ENCODE data around the gene C11orf24. TPM values are rescaled to one million over a fixed set of nuclear protein-coding genes. Genes with fewer than 3 reads are reported as not detected.

The C11orf24 gene
- total and polyA plus RNA-seq, 2 donors (not counting 1 experiment from before 2014, with no cell fraction given), result 88.6 to 94.2 TPM

GRCh38 chr11:68215524-68216170, 56.1 kb downstream of the C11orf24 start:
- ChIA-PET POLR2A (interaction anchor here (0.5 to 3.0 kb wide), 3 partner anchors 56 to 245 kb away, joined by 3 to 11 read pairs (median 3); partner anchors contain the start of genes C11orf24 and PPP6R3), CTCF (interaction anchor here (0.8 to 1.4 kb wide), 4 partner anchors 8 to 206 kb away, joined by 3 to 4 read pairs (median 4); partner anchors contain the start of gene ALDH3B1)
- peaks cover 30% of the 10 kb centered on the region for H3K4me1 Mint-ChIP-seq
- peak overlapping the region; percentile 92 for H3K27ac Mint-ChIP-seq
- H3K4me3 ChIP-seq (ENCODE audit: control extremely low read depth in 1 of 5, extremely low read depth in 1 of 5, insufficient read depth in 1 of 5, low read depth in 2 of 5, low read length in 4 of 5), result no peak overlapping the region
- H3K9ac ChIP-seq (ENCODE audit: low read length), result no peak overlapping the region
- peaks cover 3% of the 10 kb centered on the region for H4K20me1 ChIP-seq (ENCODE audit: control insufficient read depth, insufficient read depth, low read length, poor library complexity, severe bottlenecking)
- H3K27me3 Mint-ChIP-seq, result no peaks in the 10 kb centered on the region
- peaks cover 0 to 6% (median 0%) of the 10 kb centered on the region in 4 experiments for H3K27me3 ChIP-seq (replicated peaks in 1 of 4; ENCODE audit: control extremely low read depth in 1 of 4, control insufficient read depth in 3 of 4, insufficient read depth in 4 of 4, low read length in 3 of 4)
- intact Hi-C loops (cut with micrococcal nuclease), result loop anchor here (10.0 kb wide), 1 partner anchor 181 kb away; the partner anchor contains the start of genes NDUFS8 and TCIRG1
- TF ChIP-seq CTCF (IDR thresholded peaks at IDR 0.05) (no peak), EZH2 (IDR thresholded peaks at IDR 0.05; ENCODE audit: borderline replicate concordance, insufficient read depth, low read depth, low read length, poor library complexity, severe bottlenecking) (no peak)
- no peaks in the 10 kb centered on the region for H3K9me3 Mint-ChIP-seq (ENCODE audit: insufficient read depth)
- ATAC-seq (ENCODE audit: low read depth) (no peak), DNase-seq (no peak)
- H3K4me3 Mint-ChIP-seq, result peak overlapping the region; percentile 93
- H3K79me2 ChIP-seq (ENCODE audit: control insufficient read depth, insufficient read depth, low read length), result peaks cover 26% of the 10 kb centered on the region
- no peaks in the 10 kb centered on the region for H3K36me3 ChIP-seq (replicated peaks in 1 of 2; ENCODE audit: control extremely low read depth in 1 of 2, control insufficient read depth in 1 of 2, extremely low read depth in 1 of 2, insufficient read depth in 2 of 2, low read length in 1 of 2)
- H2AFZ ChIP-seq (ENCODE audit: insufficient read depth, low read depth, low read length, poor library complexity, severe bottlenecking), result no peak overlapping the region
- WGBS (ENCODE audit: insufficient coverage), result 79% methylated on average over 6 of the region's 6 CpGs
- H3K4me1 ChIP-seq (ENCODE audit: control insufficient read depth in 2 of 2, insufficient read depth in 2 of 2, low read length in 2 of 2), result peaks cover 27 to 29% of the 10 kb centered on the region in 2 donors
- no peaks in the 10 kb centered on the region for H3K9me3 ChIP-seq (ENCODE audit: control extremely low read depth in 1 of 3, control insufficient read depth in 2 of 3, insufficient read depth in 1 of 3, low read length in 2 of 3)
- no peak overlapping the region for H3K27ac ChIP-seq (ENCODE audit: low read length in 2 of 2)
- H3K4me2 ChIP-seq (replicated peaks; ENCODE audit: low read depth, low read length, poor library complexity, severe bottlenecking), result no peak overlapping the region

GRCh38 chr11:68215087-68215445, 56.7 kb downstream of the C11orf24 start:
- Histone ChIP-seq H3K4me3 (ENCODE audit: control extremely low read depth in 1 of 5, extremely low read depth in 1 of 5, insufficient read depth in 1 of 5, low read depth in 2 of 5, low read length in 4 of 5) (no peak overlapping the region), H3K9me3 (ENCODE audit: control extremely low read depth in 1 of 3, control insufficient read depth in 2 of 3, insufficient read depth in 1 of 3, low read length in 2 of 3) (no peaks in the 10 kb centered on the region), H3K4me2 (replicated peaks; ENCODE audit: low read depth, low read length, poor library complexity, severe bottlenecking) (peak overlapping the region; percentile 95), H3K27ac (ENCODE audit: low read length in 2 of 2) (no peak overlapping the region), H3K79me2 (ENCODE audit: control insufficient read depth, insufficient read depth, low read length) (peaks cover 32% of the 10 kb centered on the region), H4K20me1 (ENCODE audit: control insufficient read depth, insufficient read depth, low read length, poor library complexity, severe bottlenecking) (peaks cover 8% of the 10 kb centered on the region), H3K9ac (ENCODE audit: low read length) (no peak overlapping the region), H2AFZ (ENCODE audit: insufficient read depth, low read depth, low read length, poor library complexity, severe bottlenecking) (peak overlapping the region; percentile 94), H3K27me3 (replicated peaks in 1 of 4; ENCODE audit: control extremely low read depth in 1 of 4, control insufficient read depth in 3 of 4, insufficient read depth in 4 of 4, low read length in 3 of 4) (peaks cover 0 to 6% (median 0%) of the 10 kb centered on the region in 4 experiments), H3K36me3 (replicated peaks in 1 of 2; ENCODE audit: control extremely low read depth in 1 of 2, control insufficient read depth in 1 of 2, extremely low read depth in 1 of 2, insufficient read depth in 2 of 2, low read length in 1 of 2) (no peaks in the 10 kb centered on the region), H3K4me1 (ENCODE audit: control insufficient read depth in 2 of 2, insufficient read depth in 2 of 2, low read length in 2 of 2) (peaks cover 33 to 35% of the 10 kb centered on the region in 2 donors)
- DNase-seq (peak; percentile 47), ATAC-seq (ENCODE audit: low read depth) (no peak)
- 51% methylated on average over 12 of the region's 15 CpGs for WGBS (ENCODE audit: insufficient coverage)
- H3K9me3 Mint-ChIP-seq (ENCODE audit: insufficient read depth), result no peaks in the 10 kb centered on the region
- peak overlapping the region; percentile 93 for H3K4me3 Mint-ChIP-seq
- CTCF ChIA-PET, result interaction anchor here (0.8 to 1.4 kb wide), 3 partner anchors 42 to 206 kb away, joined by 3 to 4 read pairs (median 4); partner anchors contain the start of gene ALDH3B1
- POLR2A ChIA-PET, result interaction anchor here (0.5 to 3.0 kb wide), 3 partner anchors 57 to 245 kb away, joined by 3 to 11 read pairs (median 3); partner anchors contain the start of genes C11orf24 and PPP6R3
- no peak for TF ChIP-seq EZH2 (IDR thresholded peaks at IDR 0.05; ENCODE audit: borderline replicate concordance, insufficient read depth, low read depth, low read length, poor library complexity, severe bottlenecking)
- TF ChIP-seq CTCF (IDR thresholded peaks at IDR 0.05), result no peak
- peak overlapping the region; percentile 92 for H3K27ac Mint-ChIP-seq
- H3K27me3 Mint-ChIP-seq, result no peaks in the 10 kb centered on the region
- peaks cover 36% of the 10 kb centered on the region for H3K4me1 Mint-ChIP-seq
- intact Hi-C loops (cut with micrococcal nuclease), result loop anchor here (10.0 kb wide), 1 partner anchor 180 kb away; the partner anchor contains the start of genes NDUFS8 and TCIRG1
